Measurements from ENCODE around the gene KSR2.
"Not testable (repeated sequence)": the region's sequence is repeated elsewhere in the genome, so short reads cannot be mapped to it uniquely, and the experiment has no call there.

KSR2 gene

DNA sequence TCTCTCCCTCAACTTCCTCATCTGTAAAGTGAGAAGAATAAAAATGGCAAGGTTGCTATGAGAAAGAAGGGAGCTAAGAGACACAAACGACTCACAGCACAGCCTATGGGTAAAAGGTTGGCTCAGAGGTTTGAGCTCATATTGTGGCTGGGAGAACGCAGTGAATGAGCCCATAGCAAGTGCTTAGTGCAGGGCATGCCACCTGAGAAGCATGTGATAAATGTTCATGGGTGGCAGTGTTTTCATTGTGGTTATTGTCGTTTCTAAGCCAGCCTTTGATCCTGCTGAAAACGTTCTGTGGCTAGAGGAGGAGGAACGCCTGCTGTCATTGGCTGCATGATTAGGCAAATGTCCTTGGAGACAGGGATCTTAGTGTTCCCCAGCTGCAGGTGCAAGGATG is 150.4 kb downstream of the KSR2 start:
- no peak for DNase-seq

DNA sequence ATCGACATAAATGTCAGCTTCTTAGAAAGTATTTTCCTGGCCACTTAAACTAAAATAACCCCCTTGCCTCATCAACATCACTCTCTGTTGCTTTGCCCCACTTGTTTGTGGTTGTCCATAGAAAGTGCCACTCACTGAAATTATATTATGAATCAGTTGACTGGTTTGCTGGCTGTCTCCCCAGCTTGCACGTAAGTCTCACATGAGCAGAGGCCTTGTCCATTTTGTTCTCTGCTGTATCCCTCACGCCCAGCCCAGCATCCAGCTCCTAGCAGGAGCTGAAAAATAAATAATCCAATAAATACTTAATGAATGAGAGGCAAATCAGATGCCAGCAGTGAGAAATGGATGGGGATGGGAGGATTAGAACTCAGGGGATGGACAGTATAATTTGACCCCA is 159.3 kb downstream of the KSR2 start:
- DNase-seq = no peak

DNA sequence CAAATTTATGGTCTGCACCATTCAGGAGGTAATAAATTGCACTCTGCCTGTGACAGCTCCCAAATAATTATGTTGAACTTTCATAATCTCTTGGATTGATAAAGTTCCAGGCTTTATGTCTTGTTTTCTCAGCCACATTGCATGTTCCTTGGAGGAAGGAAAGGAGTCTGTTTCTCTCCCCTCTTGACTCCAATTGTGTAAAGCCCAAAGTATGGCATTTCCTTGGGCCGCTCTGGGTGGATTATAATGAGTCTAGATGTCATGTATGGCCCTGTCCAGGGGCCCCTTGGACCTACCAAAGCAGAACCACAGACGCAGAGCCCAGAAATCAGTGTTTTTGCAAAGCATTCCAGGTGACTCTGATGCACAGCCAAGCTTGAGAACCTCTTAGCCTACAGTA is 160.8 kb downstream of the KSR2 start:
- no peak for DNase-seq

DNA sequence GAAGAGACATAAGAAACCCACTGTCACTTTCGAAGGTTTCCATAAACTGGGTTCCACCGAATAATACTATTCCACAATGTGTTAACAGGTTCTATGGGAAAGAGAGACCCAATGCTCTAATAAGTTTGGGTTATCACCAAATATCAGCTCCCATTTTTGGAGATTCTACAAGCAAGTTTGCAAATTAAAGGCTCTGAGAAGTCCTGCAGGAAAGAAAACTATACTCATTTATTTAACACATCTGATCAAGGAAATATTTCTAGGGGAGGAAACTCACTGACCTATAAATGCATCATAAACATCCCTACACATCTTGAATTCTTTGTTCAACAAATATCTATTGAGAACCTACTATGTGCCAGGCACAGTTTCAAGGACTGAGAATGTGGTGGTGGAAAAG is 161.4 kb downstream of the KSR2 start:
- DNase-seq = no peak

DNA sequence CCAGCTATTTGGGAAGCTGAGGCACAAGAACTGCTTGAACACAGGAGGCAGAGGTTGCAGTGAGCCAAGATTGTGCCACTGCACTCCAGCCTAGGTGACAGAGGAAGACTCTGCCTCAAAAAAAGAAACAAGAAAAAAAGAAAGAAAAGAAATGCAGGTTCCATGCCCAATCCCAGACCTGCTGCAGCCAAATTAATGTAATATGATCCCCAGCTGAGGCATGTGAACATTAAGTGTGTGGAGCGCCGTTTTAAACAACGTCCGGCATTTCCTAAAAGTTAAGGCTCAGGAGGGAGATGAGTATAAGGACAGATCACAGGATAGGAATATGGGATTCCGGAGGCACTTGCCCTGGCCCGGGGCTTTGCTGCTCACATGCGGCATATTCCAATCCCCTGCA is 162.9 kb downstream of the KSR2 start:
- no peak for DNase-seq

DNA sequence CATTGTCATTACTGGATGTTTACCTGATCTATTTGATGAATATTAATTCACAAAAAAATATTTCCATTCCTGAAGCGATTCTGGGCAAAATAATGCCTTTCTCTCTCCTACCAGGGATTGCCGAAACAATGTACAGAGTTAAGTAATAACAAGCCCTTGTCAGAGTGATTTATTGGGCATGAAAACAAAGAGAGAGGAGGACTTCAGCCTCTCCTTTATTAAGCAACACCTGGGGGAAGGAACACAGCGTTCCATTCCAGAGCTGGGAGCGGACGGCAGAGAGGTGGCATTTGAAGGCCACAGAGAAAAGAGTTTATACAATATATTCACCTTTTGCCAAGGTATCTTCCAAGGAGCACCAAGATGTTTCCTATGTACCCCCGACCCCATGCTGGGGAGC is 165.8 kb downstream of the KSR2 start:
- DNase-seq = no peak

DNA sequence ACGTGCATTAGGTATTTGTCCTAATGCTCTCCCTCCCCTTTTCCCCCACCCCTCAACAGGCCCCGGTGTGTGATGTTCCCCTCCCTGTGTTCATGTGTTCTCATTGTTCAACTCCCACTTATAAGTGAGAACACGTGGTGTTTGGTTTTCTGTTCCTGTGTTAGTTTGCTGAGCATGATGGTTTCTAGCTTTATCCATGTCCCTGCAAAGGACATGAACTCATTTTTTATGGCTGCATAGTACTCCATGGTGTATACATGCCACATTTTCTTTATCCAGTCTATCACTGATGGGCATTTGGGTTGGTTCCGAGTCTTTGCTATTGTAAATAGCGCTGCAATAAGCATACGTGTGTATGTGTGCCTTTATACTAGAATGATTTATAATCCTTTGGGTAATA is 168.1 kb downstream of the KSR2 start:
- not testable (repeated sequence) for DNase-seq

DNA sequence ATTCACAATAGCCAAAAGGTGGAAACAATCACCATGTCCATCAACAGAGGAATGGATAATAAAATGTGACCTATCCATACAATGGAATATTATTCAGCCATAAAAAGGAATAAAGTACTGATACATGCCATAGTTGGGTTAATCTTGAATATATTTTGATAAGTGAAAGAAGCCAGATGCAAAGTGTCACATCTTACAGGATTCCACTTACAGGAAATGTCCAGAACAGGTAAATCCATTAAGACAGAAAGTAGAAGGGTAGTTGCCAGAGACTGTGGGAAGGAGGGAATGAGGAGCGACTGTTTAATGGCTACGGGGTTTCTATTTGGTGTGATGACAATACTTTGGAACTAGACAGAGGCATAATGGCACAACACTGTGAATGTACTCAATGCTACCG is 171.6 kb downstream of the KSR2 start:
- DNase-seq = no peak

DNA sequence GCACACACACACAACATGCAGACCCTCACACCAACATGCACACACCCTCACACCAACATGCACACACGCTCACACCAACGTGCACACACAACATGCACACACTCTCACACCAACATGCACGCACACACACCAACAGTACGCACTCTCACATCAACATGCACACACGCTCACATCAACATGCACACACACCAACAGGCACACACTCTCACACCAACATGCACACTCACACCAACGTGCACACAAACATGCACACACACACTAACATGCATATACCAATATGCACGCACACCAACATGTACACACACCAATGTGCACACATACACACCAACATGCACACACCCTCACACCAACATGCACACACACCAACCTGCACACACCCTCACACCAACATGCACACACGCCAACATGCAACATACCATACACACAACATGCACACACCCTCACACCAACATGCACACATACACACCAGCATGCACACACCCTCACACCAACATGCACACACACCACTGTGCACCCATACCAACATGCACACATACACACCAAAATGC is 175.8 kb downstream of the KSR2 start:
- DNase-seq = no peak

DNA sequence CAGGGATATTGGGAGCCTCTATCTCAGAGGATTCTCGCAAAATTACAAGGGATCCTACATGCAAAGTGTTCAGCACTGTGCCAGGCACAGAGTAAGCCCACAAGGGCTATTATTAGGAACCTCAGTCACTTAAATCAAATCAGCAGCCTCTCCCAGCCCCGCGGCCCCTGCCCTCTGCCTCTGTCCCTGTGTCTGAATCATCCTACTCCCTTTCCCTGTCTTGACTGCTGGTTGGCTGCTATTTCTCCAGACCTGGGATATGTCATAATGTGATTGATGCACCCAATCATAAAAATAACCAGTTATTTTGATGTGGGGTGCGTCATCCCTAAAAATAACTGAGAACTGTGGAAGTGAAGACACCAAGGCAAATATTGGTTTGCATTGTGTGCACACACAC is 176.3 kb downstream of the KSR2 start:
- DNase-seq = no peak

DNA sequence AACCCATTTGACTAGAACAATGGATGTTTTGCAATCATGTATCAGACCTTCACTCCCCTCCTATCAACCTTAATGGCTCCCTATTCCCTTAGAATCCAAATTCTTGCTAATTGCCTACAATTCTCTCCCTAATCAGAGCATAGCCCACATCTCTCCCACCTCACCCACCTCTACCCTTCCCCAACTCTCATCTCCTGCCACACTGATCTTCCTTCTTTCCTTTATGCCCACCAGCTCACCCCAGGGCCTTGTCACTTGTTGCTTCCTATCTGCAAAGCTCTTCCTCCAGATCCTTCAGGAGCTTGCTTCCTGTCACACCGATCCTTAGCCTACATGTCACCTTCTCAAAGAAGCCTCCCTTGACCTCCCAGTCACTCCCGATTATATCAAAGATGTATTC is 177.8 kb downstream of the KSR2 start:
- DNase-seq = no peak

DNA sequence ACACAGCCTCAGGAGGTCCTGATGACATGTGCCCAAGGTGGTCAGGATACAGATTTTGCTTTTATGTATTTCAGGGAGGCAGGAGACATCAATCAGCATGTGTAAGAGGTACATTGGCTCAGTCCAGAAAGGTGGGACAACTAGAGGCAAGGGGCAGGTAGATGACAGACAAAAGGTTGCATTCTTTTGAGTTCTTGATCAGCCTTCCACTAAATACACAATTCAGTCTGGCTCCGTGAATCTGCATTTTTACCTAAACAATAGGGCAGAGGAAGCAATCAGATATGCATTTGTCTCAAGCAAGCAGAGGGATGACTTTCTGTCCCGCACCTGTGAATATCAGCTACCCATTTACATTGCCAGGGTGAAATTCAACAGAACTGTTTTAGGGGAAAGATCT is 178.6 kb downstream of the KSR2 start:
- no peak for DNase-seq

DNA sequence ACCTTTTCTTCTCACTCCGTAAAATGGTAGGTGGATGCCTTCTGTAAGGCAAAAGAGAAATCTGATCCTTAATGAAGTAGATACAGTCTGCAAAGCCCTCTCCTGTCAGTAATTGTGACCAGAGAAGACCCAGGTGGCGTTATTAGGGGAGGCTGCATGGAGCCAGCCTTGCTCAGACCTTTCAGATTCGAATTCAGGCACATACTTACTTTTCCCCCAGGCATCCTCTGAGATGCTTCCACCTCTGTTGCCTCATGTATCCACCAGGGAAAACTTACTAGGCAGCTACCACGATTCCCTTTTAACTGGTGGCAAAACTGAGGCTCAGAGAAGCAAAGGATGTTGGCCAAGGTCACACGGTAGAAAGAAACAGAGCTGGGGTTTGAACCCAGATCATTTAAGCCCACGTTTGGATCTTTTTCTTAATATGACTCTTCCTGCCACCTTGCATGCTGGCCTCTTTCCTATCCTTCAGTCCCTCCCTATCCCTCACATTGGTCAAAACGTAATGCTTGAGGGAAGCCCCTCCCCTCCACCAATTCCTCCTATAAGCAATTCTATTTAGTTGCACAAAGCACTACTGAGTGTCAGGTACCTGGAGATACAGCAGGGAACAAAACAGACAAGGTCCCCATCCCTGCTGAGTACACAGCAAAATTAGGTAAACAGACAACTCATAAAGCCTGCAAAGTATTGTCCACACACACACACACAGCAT is 179.4 kb downstream of the KSR2 start:
- DNase-seq = no peak

DNA sequence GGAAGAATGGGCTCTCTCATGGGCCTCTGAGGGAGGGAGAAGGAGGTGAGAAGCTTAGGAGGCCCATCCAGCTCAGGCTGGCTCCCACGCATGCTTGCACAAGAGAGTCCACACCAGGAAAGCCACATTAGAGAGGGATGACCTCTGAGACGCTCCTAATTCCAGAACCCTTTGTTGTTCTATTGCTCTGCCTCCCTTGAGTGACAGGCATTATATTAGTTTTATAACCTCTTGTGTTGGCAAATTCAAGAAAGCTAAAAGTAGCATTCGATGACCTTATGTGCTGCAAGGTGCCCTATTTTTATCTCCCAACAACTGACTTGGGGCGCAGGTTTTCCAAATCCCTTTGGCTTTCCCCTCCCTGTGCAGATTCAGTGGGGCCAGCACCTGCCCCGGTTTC is 190.1 kb downstream of the KSR2 start:
- DNase-seq = no peak

DNA sequence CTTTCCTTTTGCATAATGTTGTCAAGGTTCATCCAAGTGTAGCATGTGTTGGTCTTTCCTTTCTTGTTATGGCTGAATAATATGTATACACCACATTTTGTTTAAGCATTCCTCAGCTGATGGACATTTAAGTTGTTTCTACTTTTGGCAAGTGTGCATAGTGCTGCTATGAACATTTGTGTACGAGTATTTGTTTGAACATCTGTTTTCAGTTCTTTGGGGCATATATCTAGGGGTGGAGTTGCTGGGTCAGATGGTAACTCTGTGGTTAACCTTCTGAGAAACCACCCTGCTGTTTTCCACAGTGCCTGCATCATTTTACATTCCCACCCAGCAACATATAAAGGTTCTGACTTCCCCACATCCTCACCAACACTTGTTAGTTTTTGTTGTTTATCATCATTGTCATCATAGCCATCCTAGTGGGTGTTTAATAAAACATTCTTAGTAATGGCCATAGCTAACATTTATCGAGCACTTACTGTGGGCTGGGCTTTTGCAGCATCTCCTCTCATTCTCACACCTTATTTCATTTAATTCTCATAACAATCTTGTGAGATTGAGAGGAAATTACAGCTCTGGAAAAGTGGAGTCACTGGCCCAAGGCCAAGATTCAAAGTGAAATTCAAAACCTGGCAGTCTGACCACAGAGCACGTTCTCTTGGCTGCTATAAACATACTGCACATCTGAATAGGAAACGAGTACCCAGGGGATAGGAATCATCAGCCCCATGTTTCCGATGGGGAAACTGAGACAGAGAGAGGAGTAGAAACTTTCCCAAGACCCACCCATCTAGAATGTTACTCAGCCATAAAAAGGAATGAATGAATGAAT is 193.6 kb downstream of the KSR2 start:
- DNase-seq = no peak

DNA sequence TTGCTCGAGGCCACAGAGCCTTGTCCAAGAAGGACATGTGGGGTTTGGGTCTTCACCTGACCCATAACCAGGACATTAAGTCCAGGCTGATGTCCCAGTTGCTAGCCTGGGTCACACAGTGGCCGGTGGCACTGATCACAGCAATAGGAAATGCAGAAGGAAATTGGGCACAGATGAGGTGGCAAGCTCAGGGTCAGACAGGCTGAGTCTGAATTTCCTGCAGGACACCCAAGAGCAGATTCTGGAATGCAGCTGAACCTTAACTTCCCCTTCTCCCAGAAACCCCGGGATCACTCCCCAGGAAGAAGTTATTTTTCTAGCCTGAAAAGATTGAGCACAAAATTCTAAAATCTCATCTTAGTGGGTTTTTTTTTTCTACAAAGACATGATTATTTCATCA is 199.9 kb downstream of the KSR2 start:
- DNase-seq = no peak

DNA sequence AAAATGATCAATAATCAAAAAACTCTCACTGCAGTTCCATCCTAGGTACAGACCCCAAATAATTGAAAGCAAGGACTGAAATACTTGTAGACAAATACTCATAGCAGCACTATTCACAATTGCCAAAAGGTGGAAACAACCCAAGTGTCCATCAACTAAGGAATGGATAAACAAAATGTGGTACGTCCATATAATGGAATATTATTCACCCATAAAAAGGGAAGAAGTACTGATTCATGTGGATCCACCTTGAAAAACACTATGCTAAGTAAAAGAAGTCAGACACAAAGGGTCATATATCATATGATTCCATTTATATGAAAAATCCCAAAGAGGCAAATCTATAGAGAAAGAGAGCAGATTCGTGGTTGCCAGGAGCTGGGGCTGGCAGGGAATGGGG is 202.8 kb downstream of the KSR2 start:
- DNase-seq = no peak

DNA sequence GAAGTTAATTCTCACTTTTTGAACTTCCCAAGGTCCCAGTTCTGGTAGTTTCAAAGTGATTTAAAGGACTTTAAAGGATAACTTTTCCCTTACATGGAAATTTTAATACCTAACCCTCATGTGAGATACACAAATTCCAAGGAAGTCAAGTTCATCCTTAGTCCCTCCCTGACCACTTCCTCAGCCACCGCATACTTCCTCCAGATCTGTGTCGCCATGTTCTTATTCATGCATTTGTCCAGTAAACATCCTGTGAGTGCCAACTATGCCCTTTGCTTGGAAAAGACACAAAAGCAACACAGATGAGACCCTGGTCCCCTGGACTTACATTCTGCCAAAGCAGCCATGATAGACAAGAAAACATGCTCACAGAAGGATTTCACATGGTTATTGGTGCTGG is 206.6 kb downstream of the KSR2 start:
- DNase-seq = no peak

DNA sequence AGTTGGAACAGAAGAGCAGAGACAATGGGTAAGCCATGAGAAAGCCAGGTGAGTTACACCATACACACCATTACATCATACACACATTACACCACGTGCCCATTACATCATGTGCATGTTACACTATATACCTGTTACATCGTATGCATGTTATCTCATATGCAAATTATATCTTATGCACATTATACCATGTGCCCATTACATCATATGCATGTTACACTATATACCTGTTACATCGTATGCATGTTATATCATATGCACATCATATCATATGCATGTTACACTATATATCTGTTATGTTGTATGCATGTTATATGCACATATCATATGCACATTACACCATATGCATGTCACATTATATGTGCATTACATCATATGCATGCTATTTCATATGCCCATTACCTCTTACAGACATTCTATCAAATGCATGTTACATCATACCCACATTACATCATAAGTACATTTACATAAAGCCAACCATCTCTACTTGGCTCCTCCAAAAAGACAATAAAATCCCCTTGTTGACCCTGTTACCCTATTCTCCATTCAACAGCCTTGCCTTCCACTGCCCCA is 207.2 kb downstream of the KSR2 start:
- no peak for DNase-seq

DNA sequence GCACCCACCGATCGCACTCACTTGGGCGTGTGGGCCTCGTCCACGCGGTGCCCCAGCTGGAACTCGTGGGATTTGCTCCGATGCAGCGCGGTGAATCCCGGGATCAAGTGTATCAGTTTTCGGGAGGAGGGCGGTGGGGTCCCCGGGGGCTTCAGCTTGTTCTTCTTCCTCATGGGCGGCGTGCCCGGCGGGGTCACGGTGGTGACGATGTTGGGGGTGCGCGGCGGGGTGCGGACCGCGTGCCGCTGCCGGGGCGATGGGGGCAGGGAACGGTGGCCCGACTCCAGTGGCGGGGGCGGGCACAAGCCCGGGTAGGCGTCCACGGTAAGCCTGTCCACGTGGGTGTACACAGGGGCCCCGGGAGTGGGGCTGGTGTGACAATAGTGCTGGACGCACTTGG is 207.8 kb downstream of the KSR2 start:
- DNase-seq = no peak

DNA sequence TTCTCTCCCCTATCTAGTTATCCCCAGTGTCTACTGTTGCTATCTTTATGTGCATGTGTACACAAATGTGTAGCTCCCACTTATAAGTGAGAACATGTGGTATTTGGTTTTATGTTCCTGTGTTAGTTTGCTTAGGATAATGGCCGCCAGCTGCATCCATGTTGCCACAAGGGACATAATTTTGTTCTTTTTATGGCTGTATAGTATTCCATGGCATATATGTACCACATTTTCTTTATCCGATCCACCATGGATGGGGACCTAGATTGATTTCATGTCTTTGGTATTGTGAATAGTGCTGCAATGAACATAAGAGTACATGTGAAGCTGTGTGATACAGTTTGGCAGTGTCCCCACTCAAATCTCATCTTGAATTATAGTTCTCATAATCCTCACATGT is 218.1 kb downstream of the KSR2 start:
- DNase-seq = no peak

DNA sequence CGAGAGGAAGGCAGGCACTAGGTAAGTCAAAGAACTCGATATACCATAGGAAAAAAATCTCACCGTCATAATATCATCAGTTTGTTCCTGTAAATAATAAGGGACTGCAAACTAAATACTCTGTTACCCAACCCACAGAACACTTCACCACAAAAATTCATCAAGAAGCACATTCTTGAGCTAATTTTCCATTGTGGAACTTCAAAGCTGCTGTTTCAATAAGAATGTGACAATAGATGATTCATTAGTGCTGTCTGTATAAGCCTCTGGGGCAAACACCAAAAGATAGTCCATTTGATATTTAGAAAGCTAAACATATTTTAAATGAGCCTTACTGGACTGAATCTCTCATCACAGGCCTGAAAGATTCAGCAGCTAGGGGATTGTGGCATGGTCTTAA is 219.4 kb downstream of the KSR2 start:
- no peak for DNase-seq

DNA sequence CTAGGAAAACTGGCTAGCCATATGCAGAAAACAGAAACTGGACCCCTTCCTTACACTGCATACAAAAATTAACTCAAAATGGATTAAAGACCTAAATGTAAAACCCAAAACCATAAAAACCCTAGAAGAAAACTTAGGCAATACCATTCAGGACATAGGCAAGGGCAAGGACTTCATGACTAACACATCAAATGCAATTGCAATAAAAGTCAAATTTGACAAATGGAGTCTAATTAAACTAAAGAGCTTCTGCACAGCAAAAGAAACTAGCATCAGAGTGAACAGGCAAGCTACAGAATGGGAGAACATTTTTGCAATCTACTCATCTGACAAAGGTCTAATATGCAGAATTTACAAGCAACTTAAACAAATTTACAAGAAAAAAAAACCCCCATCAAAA is 222.4 kb downstream of the KSR2 start:
- DNase-seq = not testable (repeated sequence)

DNA sequence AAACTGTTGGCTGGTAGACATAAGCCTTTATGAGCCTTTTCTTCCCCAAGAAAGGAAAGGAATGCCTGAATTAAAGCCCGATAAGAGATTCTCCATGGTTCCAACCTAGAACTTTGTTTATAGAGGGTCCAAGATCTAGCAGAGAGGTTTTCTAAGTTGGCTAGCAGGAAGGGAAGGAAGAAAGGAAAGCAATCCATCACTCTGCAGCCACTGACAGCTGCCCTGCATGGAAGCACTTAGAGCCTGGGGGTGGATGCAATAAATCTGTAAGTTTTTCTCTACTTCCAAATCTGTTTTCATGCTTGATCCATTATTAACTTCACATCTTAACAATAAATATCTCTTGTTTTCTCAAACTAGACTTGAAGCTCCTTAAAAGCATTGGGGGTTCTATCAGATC is 224.4 kb downstream of the KSR2 start:
- DNase-seq = no peak
